Mesendoderm (in vitro differentiated cells): ENCODE measurements around the gene RECK.

Experiments used
- DNase-seq: peaks from one replicate; pipeline ENCODE4 v3.0.0; 2013
- H2AK5ac ChIP-seq: 2 replicates; pipeline ENCODE4 v1.6.1; 2013; ENCODE audit warnings: low read length, inconsistent platforms
- H2BK120ac ChIP-seq: 2 replicates; pipeline ENCODE4 v1.6.1; 2013; ENCODE audit warnings: low read depth, mild to moderate bottlenecking, low read length, moderate library complexity, mixed read lengths
- H2BK15ac ChIP-seq: replicated peaks from 2 replicates; pipeline ENCODE4 v1.6.1; 2013; ENCODE audit warnings: low read depth, mild to moderate bottlenecking, moderate library complexity
- H2BK5ac ChIP-seq: 2 replicates; pipeline ENCODE4 v1.6.1; 2013; ENCODE audit warnings: low read length, inconsistent platforms
- H3K18ac ChIP-seq: 2 replicates; pipeline ENCODE4 v1.6.1; 2013; ENCODE audit warnings: mild to moderate bottlenecking, low read length, mixed read lengths
- H3K23ac ChIP-seq: one replicate; pipeline ENCODE4 v1.6.1; 2013; ENCODE audit warnings: low read length
- H3K27ac ChIP-seq: 2 replicates; pipeline ENCODE4 v1.5.1; 2013; ENCODE audit warnings: low read depth, mild to moderate bottlenecking, inconsistent platforms, low read length, moderate library complexity
- H3K27me3 ChIP-seq: 2 replicates; pipeline ENCODE4 v1.6.1; 2013; ENCODE audit warnings: low read length, control low read depth, mild to moderate bottlenecking, inconsistent platforms; ENCODE audit not compliant: insufficient read depth, poor library complexity
- H3K36me3 ChIP-seq: 2 replicates; pipeline ENCODE4 v1.6.1; 2013; ENCODE audit warnings: low read length, inconsistent platforms; ENCODE audit not compliant: control insufficient read depth, insufficient read depth
- H3K4ac ChIP-seq: one replicate; pipeline ENCODE4 v1.6.1; 2013; ENCODE audit warnings: low read depth, mild to moderate bottlenecking, low read length, moderate library complexity
- H3K4me1 ChIP-seq: 2 replicates; pipeline ENCODE4 v1.6.1; 2013; ENCODE audit warnings: low read depth, low read length, inconsistent platforms; ENCODE audit not compliant: control insufficient read depth
- H3K4me2 ChIP-seq: 2 replicates; pipeline ENCODE4 v1.6.1; 2013; ENCODE audit warnings: low read length
- H3K4me3 ChIP-seq: 2 replicates; pipeline ENCODE4 v1.5.1; 2013; ENCODE audit warnings: mild to moderate bottlenecking, low read length
- H3K56ac ChIP-seq: one replicate; pipeline ENCODE4 v1.6.1; 2013; ENCODE audit warnings: low read length
- H3K79me1 ChIP-seq: 2 replicates; pipeline ENCODE4 v1.6.1; 2013; ENCODE audit warnings: low read length, inconsistent platforms
- H3K79me2 ChIP-seq: 2 replicates; pipeline ENCODE4 v1.6.1; 2013; ENCODE audit warnings: mild to moderate bottlenecking, low read length; ENCODE audit not compliant: control insufficient read depth, insufficient read depth
- H3K9ac ChIP-seq: 2 replicates; pipeline ENCODE4 v1.6.1; 2013; ENCODE audit warnings: low read length, inconsistent platforms
- H4K5ac ChIP-seq: one replicate; pipeline ENCODE4 v1.6.1; 2013; ENCODE audit warnings: low read length
- H4K8ac ChIP-seq: one replicate; pipeline ENCODE4 v1.6.1; 2013; ENCODE audit warnings: low read depth, mild to moderate bottlenecking, control low read depth, low read length, moderate library complexity
- WGBS: extraction: QIAGEN DNeasy Blood & Tissue Kit; methylation state at CpG from one replicate; pipeline ENCODE4 v1.1.7; 2013; ENCODE audit warnings: low lambda C conversion rate, missing lambda C conversion rate; ENCODE audit not compliant: insufficient coverage; ENCODE audit errors: extremely low coverage; 5-methylcytosine and 5-hydroxymethylcytosine counted together

The RECK gene

DNA sequence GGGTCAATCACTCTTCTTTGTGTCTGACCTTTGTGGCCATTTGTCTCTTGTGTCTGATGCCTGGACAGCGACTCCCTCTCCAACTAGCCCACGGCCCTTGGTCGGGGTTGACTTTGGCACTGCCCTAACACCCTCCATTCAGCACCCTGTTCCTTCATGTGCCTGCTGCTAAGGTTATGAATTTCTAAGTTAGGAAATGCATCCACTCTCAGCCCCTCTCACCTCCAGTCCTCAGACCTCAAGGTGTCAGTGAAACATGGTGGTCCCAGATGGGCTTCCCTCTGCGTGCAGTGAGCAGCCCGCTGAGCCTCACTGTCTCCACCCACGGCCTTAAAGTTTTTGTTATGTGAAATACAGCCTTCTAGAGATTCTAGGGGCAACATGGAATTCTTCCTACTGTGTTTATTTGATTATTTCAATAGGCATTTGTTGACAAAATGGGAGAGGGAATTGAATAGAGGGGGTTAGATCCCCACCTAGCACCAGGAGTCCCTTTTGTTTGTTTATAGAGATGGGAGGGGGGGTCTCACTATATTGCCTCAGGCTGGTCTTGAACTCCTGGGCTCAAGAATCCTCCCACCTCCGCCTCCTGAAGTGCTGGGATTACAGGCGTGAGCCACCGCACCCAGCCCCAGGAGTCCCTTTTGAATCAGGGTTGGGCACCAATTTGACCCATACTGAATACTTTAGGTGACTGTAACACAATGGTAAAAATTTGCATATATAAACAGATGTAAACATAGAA lies 98.2 kb downstream of the RECK start:
- H3K4me3 ChIP-seq, result no peak overlapping the region
- no peak overlapping the region for H2BK120ac ChIP-seq
- H3K23ac ChIP-seq, result no peak overlapping the region
- peak overlapping the region; percentile 0 for H3K56ac ChIP-seq
- H3K4me1 ChIP-seq, result peaks cover 10% of the 10 kb centered on the region
- no peak overlapping the region for H3K18ac ChIP-seq
- peaks cover 3% of the 10 kb centered on the region for H3K27me3 ChIP-seq
- H3K4ac ChIP-seq, result no peak overlapping the region
- H3K27ac ChIP-seq, result peak overlapping the region; percentile 19
- H3K79me2 ChIP-seq, result peaks cover 3% of the 10 kb centered on the region
- H3K36me3 ChIP-seq, result no peaks in the 10 kb centered on the region
- H2BK5ac ChIP-seq, result no peak overlapping the region
- H4K5ac ChIP-seq, result no peak overlapping the region
- no peak overlapping the region for H3K9ac ChIP-seq
- H3K79me1 ChIP-seq, result peaks cover 5% of the 10 kb centered on the region
- no peak overlapping the region for H4K8ac ChIP-seq
- DNase-seq, result peak; percentile 73
- no peak overlapping the region for H3K4me2 ChIP-seq
- no CpG with 5 or more reads among the region's 9 CpGs for WGBS
- no peak overlapping the region for H2BK15ac ChIP-seq
- H2AK5ac ChIP-seq, result no peak overlapping the region

DNA sequence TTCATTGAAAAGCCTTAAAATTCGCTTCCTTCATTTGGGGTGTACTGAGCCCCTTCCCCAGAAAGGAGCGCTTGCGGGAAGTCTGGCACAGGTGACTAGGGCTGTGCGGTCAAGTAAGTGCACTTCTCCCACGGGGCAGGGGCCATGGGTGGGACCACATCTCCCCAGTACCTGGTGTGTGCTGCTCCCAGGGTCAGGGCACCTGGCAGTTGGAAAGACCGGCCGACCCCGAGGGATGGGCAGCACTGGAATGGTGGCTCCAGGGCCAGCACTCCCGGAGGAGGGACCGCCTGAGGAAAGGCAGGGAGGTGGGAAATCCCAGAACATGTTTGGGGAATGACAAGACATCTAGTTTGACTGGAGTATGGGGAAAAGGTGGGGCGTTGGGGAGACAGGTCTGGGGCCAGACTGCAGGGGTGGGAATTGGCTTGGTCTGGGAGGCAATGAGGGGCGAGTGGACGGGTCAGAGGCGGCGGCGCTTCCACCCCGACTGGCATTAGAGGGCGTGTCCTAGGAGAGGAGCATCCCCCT lies 99.1 kb downstream of the RECK start:
- no peak overlapping the region for H3K18ac ChIP-seq
- peak overlapping the region; percentile 47 for H3K4me3 ChIP-seq
- H3K27ac ChIP-seq, result peak overlapping the region; percentile 29
- no peaks in the 10 kb centered on the region for H3K36me3 ChIP-seq
- H4K5ac ChIP-seq, result no peak overlapping the region
- no peak overlapping the region for H2BK15ac ChIP-seq
- H3K9ac ChIP-seq, result peak overlapping the region; percentile 74
- H3K4me1 ChIP-seq, result peaks cover 10% of the 10 kb centered on the region
- H4K8ac ChIP-seq, result no peak overlapping the region
- peak overlapping the region; percentile 77 for H3K56ac ChIP-seq
- H2BK120ac ChIP-seq, result no peak overlapping the region
- peak overlapping the region; percentile 99 for H3K4me2 ChIP-seq
- peaks cover 5% of the 10 kb centered on the region for H3K79me1 ChIP-seq
- WGBS, result no CpG with 5 or more reads among the region's 18 CpGs
- peaks cover 3% of the 10 kb centered on the region for H3K79me2 ChIP-seq
- no peak overlapping the region for H2AK5ac ChIP-seq
- peak; percentile 69 for DNase-seq
- peaks cover 3% of the 10 kb centered on the region for H3K27me3 ChIP-seq
- no peak overlapping the region for H3K23ac ChIP-seq
- no peak overlapping the region for H3K4ac ChIP-seq
- H2BK5ac ChIP-seq, result peak overlapping the region; percentile 74

DNA sequence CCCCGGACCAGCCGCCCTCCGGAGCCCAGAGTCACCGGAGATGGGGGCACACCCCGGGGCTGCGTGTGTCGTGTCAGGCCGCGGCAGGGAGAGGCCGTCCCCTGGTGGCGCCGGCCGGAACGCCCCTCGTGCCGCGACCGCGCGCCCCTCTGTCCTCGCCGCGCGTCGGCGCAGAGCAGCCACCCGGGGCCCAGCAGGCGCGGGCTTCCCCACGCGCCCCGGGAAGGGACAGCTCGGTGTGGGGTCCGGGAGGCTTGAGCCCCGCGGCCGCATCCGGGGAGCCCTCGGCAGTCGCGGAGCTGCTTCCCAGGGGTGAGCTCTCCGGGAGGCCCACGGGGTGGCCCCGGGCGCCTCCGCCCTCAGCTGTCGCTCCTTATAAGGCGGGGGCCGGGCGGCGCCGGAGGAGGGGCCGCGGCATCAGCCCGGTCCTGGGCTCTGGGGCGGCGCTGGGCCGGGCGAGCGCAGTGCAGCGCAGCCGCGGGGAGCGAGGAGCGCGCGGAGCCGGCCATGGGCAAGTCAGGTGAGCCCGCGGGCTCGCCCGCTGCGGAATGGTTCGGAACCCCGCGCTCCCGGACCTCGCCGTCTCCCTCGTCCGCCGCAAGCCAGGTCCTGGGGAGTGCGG lies 99.7 kb downstream of the RECK start, which contains the start of gene GLIPR2:
Gene GLIPR2 (plus strand): TSS at position 462 of the 622 bp plus-strand sequence. CDS start 46 bp downstream, at position 508.
- no peak within 1 kb of the TSS for H2BK15ac ChIP-seq
- peaks cover 5% of the 10 kb centered on the region for H3K79me1 ChIP-seq
- peaks cover 3% of the 10 kb centered on the region for H3K27me3 ChIP-seq
- H3K23ac ChIP-seq, result peak within 1 kb of the TSS; percentile 74
- peak within 1 kb of the TSS; percentile 47 for H3K4me3 ChIP-seq
- peak within 1 kb of the TSS; percentile 75 for H3K18ac ChIP-seq
- peak within 1 kb of the TSS; percentile 74 for H3K9ac ChIP-seq
- peak within 1 kb of the TSS; percentile 61 for H3K4ac ChIP-seq
- WGBS, result no CpG with 5 or more reads among the region's 83 CpGs
- H3K36me3 ChIP-seq, result no peaks in the 10 kb centered on the region
- H4K5ac ChIP-seq, result no peak within 1 kb of the TSS
- peak; percentile 76 for DNase-seq
- H3K27ac ChIP-seq, result peak within 1 kb of the TSS; percentile 29
- peak within 1 kb of the TSS; percentile 28 for H4K8ac ChIP-seq
- H2BK5ac ChIP-seq, result peak within 1 kb of the TSS; percentile 74
- peak within 1 kb of the TSS; percentile 82 for H3K56ac ChIP-seq
- H3K79me2 ChIP-seq, result peaks cover 3% of the 10 kb centered on the region
- peak within 1 kb of the TSS; percentile 99 for H3K4me2 ChIP-seq
- peaks cover 10% of the 10 kb centered on the region for H3K4me1 ChIP-seq
- peak within 1 kb of the TSS; percentile 39 for H2BK120ac ChIP-seq
- H2AK5ac ChIP-seq, result no peak within 1 kb of the TSS

DNA sequence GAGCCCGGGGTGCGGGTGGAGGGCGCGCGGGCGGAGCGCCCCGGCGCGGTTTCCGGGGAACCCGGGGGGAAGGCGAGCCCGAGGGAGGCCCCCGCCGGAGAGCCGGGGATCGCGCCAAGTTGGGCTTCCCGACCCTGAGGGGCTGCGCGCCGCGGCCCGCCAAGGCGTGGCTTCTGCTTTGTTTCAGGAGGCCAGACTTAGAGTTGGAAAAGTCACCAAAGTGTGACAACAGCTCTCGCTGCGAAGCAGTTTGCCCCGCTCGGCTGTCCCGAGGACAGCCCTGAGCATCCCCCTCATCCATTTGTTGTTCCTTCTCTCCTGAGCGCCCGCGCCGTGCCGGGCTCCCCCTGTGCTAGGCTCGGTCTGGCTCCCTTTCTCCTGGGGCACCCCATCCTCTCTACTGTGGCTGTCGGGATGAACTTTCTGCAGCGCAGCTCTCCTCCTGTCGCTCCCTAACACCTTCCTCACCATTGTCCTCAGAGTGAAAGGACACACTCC lies 100.2 kb downstream of the RECK start:
- no peak overlapping the region for H2BK15ac ChIP-seq
- no peaks in the 10 kb centered on the region for H3K36me3 ChIP-seq
- peak overlapping the region; percentile 2 for H3K4me2 ChIP-seq
- no peak overlapping the region for H2AK5ac ChIP-seq
- H4K5ac ChIP-seq, result no peak overlapping the region
- H3K27me3 ChIP-seq, result peaks cover 3% of the 10 kb centered on the region
- peak overlapping the region; percentile 39 for H2BK120ac ChIP-seq
- peak; percentile 44 for DNase-seq
- peak overlapping the region; percentile 74 for H3K23ac ChIP-seq
- H2BK5ac ChIP-seq, result no peak overlapping the region
- H3K4me1 ChIP-seq, result peaks cover 10% of the 10 kb centered on the region
- H4K8ac ChIP-seq, result peak overlapping the region; percentile 28
- peak overlapping the region; percentile 74 for H3K9ac ChIP-seq
- no CpG with 5 or more reads among the region's 40 CpGs for WGBS
- H3K27ac ChIP-seq, result no peak overlapping the region
- peak overlapping the region; percentile 75 for H3K18ac ChIP-seq
- peak overlapping the region; percentile 0 for H3K4me3 ChIP-seq
- peaks cover 3% of the 10 kb centered on the region for H3K79me2 ChIP-seq
- H3K4ac ChIP-seq, result peak overlapping the region; percentile 61
- peaks cover 5% of the 10 kb centered on the region for H3K79me1 ChIP-seq
- peak overlapping the region; percentile 82 for H3K56ac ChIP-seq

DNA sequence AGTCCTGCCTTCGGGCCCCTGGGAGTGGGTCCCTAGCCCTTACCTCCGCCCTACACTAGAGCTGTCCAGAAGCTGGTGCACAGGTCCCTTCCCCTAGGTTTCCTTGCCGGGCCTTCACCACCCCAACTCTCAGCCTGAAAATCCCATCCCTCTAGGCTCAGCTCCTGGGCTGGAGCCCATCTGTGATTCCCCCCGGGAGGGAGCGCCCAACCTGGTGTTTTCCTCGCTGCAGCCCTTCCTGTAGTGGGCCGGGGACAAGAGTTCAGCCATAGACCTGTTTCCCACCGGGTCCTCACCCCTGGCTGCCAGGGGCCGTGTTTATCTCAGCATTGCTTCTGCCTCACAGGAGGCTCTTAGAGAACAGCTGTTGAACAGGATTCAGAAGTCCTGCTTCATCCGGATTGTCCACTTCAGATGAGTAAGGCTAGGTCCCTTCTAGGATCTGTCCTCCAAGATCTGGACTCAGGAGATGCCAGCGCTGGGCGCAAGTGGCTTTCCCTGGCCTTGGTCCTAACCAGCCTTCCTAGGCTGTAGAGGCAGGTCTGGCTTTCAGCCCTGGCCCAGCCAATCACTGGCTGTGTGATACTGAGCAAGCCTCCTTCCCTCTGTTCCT lies 100.8 kb downstream of the RECK start:
- WGBS, result no CpG with 5 or more reads among the region's 12 CpGs
- H2BK15ac ChIP-seq, result no peak overlapping the region
- no peak overlapping the region for H4K5ac ChIP-seq
- no peaks in the 10 kb centered on the region for H3K36me3 ChIP-seq
- no peak overlapping the region for H3K18ac ChIP-seq
- peak overlapping the region; percentile 61 for H3K4ac ChIP-seq
- no peak overlapping the region for H2BK120ac ChIP-seq
- H3K56ac ChIP-seq, result peak overlapping the region; percentile 82
- H3K27me3 ChIP-seq, result peaks cover 3% of the 10 kb centered on the region
- peak overlapping the region; percentile 0 for H3K4me3 ChIP-seq
- H4K8ac ChIP-seq, result no peak overlapping the region
- H3K9ac ChIP-seq, result peak overlapping the region; percentile 74
- peak overlapping the region; percentile 74 for H3K23ac ChIP-seq
- peaks cover 11% of the 10 kb centered on the region for H3K4me1 ChIP-seq
- H2AK5ac ChIP-seq, result no peak overlapping the region
- peaks cover 7% of the 10 kb centered on the region for H3K79me1 ChIP-seq
- no peak overlapping the region for H3K27ac ChIP-seq
- no peak overlapping the region for H2BK5ac ChIP-seq
- peak overlapping the region; percentile 2 for H3K4me2 ChIP-seq
- peaks cover 3% of the 10 kb centered on the region for H3K79me2 ChIP-seq
- peak; percentile 30 for DNase-seq
